Endothelial cell (in vitro differentiated cells): ENCODE measurements around the gene VSX2. TPM values are rescaled to one million over a fixed set of nuclear protein-coding genes. Genes with fewer than 3 reads are reported as not detected.

Experiments used
- DNase-seq: peaks from one replicate; pipeline ENCODE4 v3.0.0; 2021; ENCODE audit warnings: low spot score
- H3K27ac Mint-ChIP-seq: one replicate; pipeline ENCODE4 v1.8.0; 2021; ENCODE audit warnings: mixed read lengths, inconsistent platforms; ENCODE audit not compliant: unreplicated experiment
- H3K27me3 Mint-ChIP-seq: one replicate; pipeline ENCODE4 v1.8.0; 2021; ENCODE audit warnings: mild to moderate bottlenecking, moderate library complexity, mixed read lengths, inconsistent platforms; ENCODE audit not compliant: unreplicated experiment
- H3K36me3 Mint-ChIP-seq: one replicate; pipeline ENCODE4 v1.8.0; 2021; ENCODE audit warnings: mild to moderate bottlenecking, low read depth, mixed read lengths, inconsistent platforms; ENCODE audit not compliant: unreplicated experiment
- H3K4me1 Mint-ChIP-seq: one replicate; pipeline ENCODE4 v1.8.0; 2021; ENCODE audit warnings: mild to moderate bottlenecking, mixed read lengths, inconsistent platforms; ENCODE audit not compliant: unreplicated experiment
- H3K4me3 Mint-ChIP-seq: one replicate; pipeline ENCODE4 v1.8.0; 2021; ENCODE audit warnings: mild to moderate bottlenecking, mixed read lengths, inconsistent platforms; ENCODE audit not compliant: unreplicated experiment
- H3K9me3 Mint-ChIP-seq: one replicate; pipeline ENCODE4 v1.8.0; 2021; ENCODE audit warnings: mixed read lengths, inconsistent platforms; ENCODE audit not compliant: unreplicated experiment
- total RNA-seq: library from RNA; stranded (reverse); fragmentation: NEBNext Ultra II Directional; extraction: Animal tissue kit (Norgen Biotek cat#: 25700); gene quantifications from one replicate; pipeline ENCODE4 v1.2.1, GENCODE V29; 2021; ENCODE audit not compliant: unreplicated experiment
- TF ChIP-seq, protein P1 (sequence below): fragments of 200-600 bp; sonication (generic); IDR thresholded peaks from one replicate; pipeline ENCODE4 v1.5.0; 2021; ENCODE audit warnings: antibody characterized with exemption; ENCODE audit not compliant: unreplicated experiment

The VSX2 gene
- total RNA-seq, 1 donor from 2014 or later: not detected

DNA sequence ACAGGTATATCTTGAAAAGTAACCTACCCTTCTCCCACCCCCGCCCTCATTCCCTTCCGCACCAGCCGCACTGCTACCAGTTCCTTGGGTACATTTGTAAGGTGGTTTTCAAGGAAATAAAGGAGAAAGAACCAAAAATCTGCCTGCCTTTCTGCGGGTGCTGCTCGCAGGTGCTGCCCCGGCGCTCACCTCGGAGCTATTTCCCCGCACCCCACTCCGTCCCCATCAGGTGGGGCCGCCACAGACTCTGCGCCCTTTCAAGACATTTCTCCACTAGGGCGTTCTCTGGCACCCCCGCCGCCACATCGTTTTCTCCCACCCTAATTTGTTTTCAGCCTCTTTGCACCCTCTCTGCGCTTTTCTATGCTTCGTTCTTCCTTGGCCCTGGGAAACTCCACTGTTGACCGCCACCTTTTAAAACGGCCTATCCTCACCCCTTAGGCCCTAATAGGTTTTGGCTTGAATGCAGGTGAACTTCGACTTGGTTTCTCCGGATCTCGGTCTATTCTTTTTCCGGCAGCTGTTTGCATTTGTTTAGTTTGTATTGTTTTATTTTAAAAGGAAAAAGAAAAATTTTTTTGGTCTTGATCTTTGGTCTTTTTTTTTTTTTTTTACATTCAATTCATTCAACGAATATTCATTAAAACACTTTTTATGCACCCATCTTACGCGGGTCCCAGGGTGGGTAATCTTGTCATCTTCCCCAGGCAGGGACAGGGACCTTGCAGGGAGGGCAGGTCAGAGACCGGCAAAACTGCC, 3.0 kb downstream of the VSX2 start:
- H3K4me1 Mint-ChIP-seq: peaks cover 17% of the 10 kb centered on the region
- H3K27ac Mint-ChIP-seq: peak overlapping the region; percentile 68
- no peak overlapping the region for H3K4me3 Mint-ChIP-seq
- H3K36me3 Mint-ChIP-seq: peaks cover 7% of the 10 kb centered on the region
- DNase-seq: no peak
- peaks cover 41% of the 10 kb centered on the region for H3K27me3 Mint-ChIP-seq
- H3K9me3 Mint-ChIP-seq: no peaks in the 10 kb centered on the region
- TF ChIP-seq, protein P1, sequence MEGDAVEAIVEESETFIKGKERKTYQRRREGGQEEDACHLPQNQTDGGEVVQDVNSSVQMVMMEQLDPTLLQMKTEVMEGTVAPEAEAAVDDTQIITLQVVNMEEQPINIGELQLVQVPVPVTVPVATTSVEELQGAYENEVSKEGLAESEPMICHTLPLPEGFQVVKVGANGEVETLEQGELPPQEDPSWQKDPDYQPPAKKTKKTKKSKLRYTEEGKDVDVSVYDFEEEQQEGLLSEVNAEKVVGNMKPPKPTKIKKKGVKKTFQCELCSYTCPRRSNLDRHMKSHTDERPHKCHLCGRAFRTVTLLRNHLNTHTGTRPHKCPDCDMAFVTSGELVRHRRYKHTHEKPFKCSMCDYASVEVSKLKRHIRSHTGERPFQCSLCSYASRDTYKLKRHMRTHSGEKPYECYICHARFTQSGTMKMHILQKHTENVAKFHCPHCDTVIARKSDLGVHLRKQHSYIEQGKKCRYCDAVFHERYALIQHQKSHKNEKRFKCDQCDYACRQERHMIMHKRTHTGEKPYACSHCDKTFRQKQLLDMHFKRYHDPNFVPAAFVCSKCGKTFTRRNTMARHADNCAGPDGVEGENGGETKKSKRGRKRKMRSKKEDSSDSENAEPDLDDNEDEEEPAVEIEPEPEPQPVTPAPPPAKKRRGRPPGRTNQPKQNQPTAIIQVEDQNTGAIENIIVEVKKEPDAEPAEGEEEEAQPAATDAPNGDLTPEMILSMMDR: no peak

DNA sequence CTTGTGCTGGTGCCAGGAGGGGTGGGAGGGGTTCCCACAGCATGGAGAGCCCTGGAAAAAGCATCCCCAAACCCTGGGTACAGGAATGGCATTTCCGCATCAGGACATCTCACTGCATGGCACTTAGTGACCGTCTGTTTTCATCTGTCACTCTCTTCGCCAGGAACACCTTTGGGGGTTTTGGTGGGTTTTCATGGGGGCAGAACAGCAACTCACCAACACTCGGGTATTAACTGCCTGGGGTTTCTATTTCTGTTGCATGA, 3.5 kb downstream of the VSX2 start:
- Mint-ChIP-seq H3K27me3 (peaks cover 41% of the 10 kb centered on the region), H3K36me3 (peaks cover 7% of the 10 kb centered on the region)
- TF ChIP-seq, protein P1: no peak

DNA sequence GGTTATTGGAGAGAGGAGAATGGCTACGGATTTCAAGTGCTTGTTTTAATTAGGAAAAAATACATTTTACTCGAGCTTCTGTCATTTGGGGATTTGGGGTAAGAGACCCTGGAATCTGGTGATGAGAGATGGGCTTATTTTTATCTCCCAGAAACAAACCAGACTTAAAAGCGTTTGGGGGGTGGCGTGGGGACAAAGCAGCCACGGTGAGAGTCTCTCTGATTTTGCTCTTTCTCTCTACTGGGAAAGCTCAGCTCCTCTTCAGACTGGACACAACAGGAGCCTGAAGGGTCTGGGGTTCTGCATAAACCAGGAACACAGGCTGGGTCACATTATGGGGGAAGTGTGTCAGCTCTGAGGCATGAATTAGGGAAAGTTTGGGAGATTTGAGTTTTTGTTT, 3.8 kb downstream of the VSX2 start:
- Mint-ChIP-seq H3K27ac (no peak overlapping the region), H3K4me1 (peaks cover 17% of the 10 kb centered on the region), H3K9me3 (no peaks in the 10 kb centered on the region), H3K27me3 (peaks cover 41% of the 10 kb centered on the region), H3K4me3 (no peak overlapping the region), H3K36me3 (peaks cover 7% of the 10 kb centered on the region)
- TF ChIP-seq, protein P1: no peak
- no peak for DNase-seq

More for the DNA sequence above, 3.5 kb downstream of the VSX2 start:
- no peak for DNase-seq
- Mint-ChIP-seq H3K4me1 (peaks cover 17% of the 10 kb centered on the region), H3K9me3 (no peaks in the 10 kb centered on the region), H3K27ac (no peak overlapping the region), H3K4me3 (no peak overlapping the region)

DNA sequence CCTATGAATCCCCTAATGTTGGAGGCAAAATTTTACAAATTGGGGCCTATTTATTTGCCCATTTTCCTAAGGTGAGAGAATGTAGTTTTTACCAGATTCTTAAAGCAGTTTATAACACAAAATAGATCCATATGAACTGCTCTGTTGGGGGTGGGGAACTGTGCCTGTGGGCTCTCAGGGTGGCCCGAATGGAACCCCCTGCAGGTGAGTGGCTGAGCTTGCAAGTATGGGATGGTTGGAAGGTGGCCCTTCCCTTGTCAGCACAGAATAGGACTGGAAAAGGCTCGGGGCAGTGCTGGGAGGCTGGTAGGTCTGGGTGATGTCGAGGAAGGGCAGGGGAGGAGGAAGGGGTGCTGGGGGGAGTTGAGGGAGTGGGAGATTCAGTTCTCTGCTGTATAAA, 4.9 kb downstream of the VSX2 start:
- DNase-seq: no peak
- TF ChIP-seq, protein P1: no peak
- Mint-ChIP-seq H3K4me3 (no peak overlapping the region), H3K4me1 (peaks cover 11% of the 10 kb centered on the region), H3K27ac (no peak overlapping the region), H3K36me3 (peaks cover 7% of the 10 kb centered on the region), H3K27me3 (peaks cover 32% of the 10 kb centered on the region), H3K9me3 (no peaks in the 10 kb centered on the region)

DNA sequence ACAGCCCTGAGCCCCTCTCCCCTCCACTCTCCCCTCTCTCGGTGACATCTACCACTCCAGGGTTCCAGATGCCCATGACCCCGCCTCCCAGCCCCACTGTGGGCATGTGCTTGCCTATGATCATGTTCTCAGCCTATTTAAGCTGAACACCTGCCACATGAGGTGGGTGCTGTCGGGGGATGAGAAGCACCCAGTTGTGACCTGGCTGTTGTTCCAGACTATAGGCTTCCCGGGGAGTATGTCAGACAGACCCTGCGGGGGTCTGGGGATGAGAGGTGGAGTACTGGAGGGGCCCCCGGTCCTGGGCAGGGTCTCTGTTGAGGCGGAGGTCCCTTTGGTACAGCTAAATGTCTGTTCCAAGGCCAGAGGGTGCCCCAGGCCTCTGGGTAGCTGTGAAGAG, 6.0 kb downstream of the VSX2 start:
- H3K4me1 Mint-ChIP-seq: peaks cover 11% of the 10 kb centered on the region
- peaks cover 30% of the 10 kb centered on the region for H3K27me3 Mint-ChIP-seq
- no peak overlapping the region for H3K4me3 Mint-ChIP-seq
- no peaks in the 10 kb centered on the region for H3K9me3 Mint-ChIP-seq
- TF ChIP-seq, protein P1: no peak
- H3K27ac Mint-ChIP-seq: no peak overlapping the region
- peaks cover 7% of the 10 kb centered on the region for H3K36me3 Mint-ChIP-seq
- no peak for DNase-seq
